Stimulated activated CD4-positive, alpha-beta T cell treated with anti-CD3 and anti-CD28 coated beads, Interleukin-15, amount 100 ng/mL, for 48 hours (primary cell): ENCODE measurements around the gene PCDHGA3.
"Not testable (repeated sequence)": the region's sequence is repeated elsewhere in the genome, so short reads cannot be mapped to it uniquely, and the experiment has no call there.

ENCODE experiments used
- DNase-seq, 2 donors: peaks; one replicate each; pipeline ENCODE4 v3.0.0-alpha.2; 2020; ENCODE audit warnings: low read depth in 2 of 2

Gene PCDHGA3

GRCh38 chr5:141382469-141383294 lies 39.1 kb downstream of the PCDHGA3 start, which contains the start of gene PCDHGA7:
Gene PCDHGA7, plus strand, starts transcription at chr5:141382742. Its CDS starts 158 bp downstream, at chr5:141382900.
- no peak for DNase-seq

GRCh38 chr5:141383345-141383744 lies 39.7 kb downstream of the PCDHGA3 start:
- no peak for DNase-seq

DNA sequence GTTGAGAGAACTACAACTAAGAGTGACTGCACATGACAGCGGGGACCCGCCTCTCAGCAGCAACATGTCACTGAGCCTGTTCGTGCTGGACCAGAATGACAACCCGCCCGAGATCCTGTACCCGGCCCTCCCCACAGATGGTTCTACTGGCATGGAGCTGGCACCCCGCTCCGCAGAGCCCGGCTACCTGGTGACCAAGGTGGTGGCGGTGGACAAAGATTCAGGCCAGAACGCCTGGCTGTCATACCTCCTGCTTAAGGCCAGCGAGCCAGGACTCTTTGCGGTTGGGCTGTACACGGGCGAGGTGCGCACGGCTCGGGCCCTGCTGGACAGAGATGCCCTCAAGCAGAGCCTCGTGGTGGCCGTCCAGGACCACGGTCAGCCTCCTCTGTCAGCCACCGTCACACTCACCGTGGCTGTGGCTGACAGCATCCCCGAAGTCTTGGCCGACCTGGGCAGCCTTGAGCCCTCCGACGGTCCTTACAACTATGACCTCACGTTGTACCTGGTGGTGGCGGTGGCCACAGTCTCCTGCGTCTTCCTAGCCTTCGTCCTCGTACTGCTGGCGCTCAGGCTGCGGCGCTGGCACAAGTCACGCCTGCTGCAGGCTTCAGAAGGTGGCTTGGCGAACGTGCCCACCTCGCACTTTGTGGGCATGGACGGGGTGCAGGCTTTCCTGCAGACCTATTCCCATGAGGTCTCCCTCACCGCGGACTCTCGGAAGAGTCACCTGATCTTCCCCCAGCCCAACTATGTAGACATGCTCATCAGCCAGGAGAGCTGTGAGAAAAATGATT lies 41.0 kb downstream of the PCDHGA3 start:
- no peak for DNase-seq

GRCh38 chr5:141387557-141388311 lies 44.1 kb downstream of the PCDHGA3 start, which contains the start of gene PCDHGB4:
Gene PCDHGB4, plus strand, starts transcription at chr5:141387698. Its CDS starts 187 bp downstream, at chr5:141387885.
- not testable (repeated sequence) for DNase-seq

DNA sequence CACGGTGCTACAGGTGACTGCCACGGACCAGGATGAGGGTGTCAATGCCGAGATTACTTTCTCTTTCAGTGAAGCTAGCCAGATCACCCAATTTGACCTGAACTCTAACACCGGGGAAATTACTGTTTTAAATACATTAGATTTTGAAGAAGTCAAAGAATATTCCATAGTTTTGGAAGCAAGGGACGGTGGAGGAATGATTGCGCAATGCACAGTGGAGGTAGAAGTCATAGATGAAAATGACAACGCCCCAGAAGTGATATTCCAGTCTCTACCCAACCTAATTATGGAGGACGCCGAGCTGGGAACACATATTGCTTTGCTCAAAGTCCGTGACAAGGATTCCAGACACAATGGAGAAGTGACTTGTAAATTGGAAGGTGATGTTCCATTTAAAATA lies 45.0 kb downstream of the PCDHGA3 start:
- DNase-seq = no peak

GRCh38 chr5:141389153-141390042 lies 45.8 kb downstream of the PCDHGA3 start:
- DNase-seq = no peak

GRCh38 chr5:141392429-141393198 lies 49.0 kb downstream of the PCDHGA3 start, which contains the start of gene PCDHGA8:
Gene PCDHGA8, plus strand, starts transcription at chr5:141392633. Its CDS starts 181 bp downstream, at chr5:141392814.
- no peak for DNase-seq

DNA sequence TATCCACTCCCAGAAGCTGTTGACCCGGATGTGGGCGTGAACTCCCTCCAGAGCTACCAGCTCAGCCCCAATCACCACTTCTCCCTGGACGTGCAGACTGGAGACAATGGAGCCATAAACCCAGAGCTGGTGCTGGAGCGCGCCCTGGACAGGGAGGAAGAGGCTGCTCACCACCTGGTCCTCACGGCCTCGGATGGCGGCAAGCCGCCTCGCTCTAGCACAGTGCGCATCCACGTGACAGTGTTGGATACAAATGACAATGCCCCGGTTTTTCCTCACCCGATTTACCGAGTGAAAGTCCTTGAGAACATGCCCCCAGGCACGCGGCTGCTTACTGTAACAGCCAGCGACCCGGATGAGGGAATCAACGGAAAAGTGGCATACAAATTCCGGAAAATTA lies 49.6 kb downstream of the PCDHGA3 start:
- DNase-seq = no peak

DNA sequence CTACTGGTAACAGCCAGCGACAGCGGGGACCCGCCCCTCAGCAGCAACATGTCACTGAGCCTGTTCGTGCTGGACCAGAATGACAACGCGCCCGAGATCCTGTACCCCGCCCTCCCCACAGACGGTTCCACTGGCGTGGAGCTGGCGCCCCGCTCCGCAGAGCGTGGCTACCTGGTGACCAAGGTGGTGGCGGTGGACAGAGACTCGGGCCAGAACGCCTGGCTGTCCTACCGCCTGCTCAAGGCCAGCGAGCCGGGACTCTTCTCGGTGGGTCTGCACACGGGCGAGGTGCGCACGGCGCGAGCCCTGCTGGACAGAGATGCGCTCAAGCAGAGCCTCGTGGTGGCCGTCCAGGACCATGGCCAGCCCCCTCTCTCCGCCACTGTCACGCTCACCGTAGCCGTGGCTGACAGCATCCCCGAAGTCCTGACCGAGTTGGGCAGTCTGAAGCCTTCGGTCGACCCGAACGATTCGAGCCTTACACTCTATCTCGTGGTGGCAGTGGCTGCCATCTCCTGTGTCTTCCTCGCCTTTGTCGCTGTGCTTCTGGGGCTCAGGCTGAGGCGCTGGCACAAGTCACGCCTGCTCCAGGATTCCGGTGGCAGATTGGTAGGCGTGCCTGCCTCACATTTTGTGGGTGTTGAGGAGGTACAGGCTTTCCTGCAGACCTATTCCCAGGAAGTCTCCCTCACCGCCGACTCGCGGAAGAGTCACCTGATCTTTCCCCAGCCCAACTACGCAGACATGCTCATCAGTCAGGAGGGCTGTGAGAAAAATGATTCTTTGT lies 51.0 kb downstream of the PCDHGA3 start:
- DNase-seq = not testable (repeated sequence)
